ENCODE data around the gene DNAJC1.

- no peak for TF ChIP-seq POLR2AphosphoS5 (IDR thresholded peaks at IDR 0.05; ENCODE audit: low read depth, low read length)
- no peak for TF ChIP-seq POLR2A (IDR thresholded peaks at IDR 0.05; ENCODE audit: low read depth, low read length)
- TF ChIP-seq TAF1 (IDR thresholded peaks at IDR 0.05; ENCODE audit: borderline replicate concordance, low read depth, low read length): no peak
These were observed 176.8 kb downstream of the DNAJC1 start for GRCh38 chr10:21826725-21827124.

All from GM12892 (cell line).